ENCODE measurements around the gene CD38.

Gene CD38

GRCh38 chr4:15870079-15870478, 92.0 kb downstream of the CD38 start:
- FAIRE-seq, result no peak

GRCh38 chr4:15870921-15871664, 93.0 kb downstream of the CD38 start:
- FAIRE-seq, result no peak

- FAIRE-seq, result no peak
Observed at GRCh38 chr4:15873117-15873516, 95.0 kb downstream of the CD38 start.

- no peak for FAIRE-seq
Observed at GRCh38 chr4:15874671-15875070, 96.5 kb downstream of the CD38 start.

DNA sequence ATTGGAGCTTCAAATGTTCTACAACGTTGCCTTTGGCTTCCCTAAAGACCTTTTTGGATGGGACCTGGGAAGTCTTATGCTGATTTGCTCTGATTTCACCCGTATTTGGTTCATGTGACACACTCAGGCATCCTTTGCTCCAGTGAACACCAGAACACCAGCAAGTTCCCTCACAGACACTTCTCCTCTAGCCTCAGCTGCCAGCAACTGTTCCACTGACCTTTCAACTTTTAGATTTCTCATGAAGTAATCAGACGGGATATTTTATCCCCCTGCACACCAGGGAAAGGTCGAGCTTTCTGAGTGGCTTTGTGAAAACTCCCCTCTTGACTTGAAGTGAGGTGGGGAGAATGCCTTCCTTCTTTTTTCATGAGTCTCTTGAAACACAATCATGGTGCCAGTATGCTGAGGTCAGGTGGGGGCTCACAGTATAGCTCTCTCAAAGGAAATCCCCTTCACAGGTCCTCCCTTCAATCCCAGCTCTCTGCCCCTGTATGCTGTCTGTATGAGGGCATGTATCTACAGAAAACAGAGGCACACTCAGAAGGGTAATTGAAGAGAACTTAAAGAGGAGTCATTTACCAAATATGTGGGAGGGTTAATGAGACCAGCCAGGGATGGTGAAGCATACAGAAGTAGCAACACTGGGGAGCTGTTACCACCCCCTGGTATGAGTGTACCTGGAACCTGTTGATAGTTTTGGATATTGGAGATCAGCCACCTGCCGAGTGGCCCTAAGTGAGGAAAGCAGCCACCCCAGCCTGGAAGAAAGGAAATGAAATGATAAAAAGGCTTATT, 97.7 kb downstream of the CD38 start:
- FAIRE-seq, result no peak

GRCh38 chr4:15878011-15878410, 99.9 kb downstream of the CD38 start:
- no peak for FAIRE-seq

DNA sequence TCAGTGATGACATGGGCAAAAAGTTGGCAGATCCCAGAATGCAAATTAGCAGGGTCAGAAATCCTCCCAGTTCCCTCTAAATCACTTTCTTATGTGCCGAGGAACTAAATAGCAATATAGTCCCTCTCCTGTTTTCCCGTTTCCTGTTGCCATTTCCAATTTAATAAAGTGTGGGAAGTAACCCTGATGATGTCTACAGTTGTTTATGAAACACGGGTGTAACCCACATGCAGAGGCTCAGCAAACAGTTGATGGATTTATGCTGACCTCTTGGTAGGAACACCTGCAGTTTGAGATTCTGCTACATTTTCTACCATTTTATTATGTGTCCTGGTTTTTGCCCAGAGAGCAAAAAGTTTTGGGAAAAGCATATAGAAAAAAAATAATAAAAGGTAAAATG, 103.7 kb downstream of the CD38 start:
- no peak for FAIRE-seq

- no peak for FAIRE-seq
Observed at GRCh38 chr4:15882675-15883086, 104.6 kb downstream of the CD38 start.

DNA sequence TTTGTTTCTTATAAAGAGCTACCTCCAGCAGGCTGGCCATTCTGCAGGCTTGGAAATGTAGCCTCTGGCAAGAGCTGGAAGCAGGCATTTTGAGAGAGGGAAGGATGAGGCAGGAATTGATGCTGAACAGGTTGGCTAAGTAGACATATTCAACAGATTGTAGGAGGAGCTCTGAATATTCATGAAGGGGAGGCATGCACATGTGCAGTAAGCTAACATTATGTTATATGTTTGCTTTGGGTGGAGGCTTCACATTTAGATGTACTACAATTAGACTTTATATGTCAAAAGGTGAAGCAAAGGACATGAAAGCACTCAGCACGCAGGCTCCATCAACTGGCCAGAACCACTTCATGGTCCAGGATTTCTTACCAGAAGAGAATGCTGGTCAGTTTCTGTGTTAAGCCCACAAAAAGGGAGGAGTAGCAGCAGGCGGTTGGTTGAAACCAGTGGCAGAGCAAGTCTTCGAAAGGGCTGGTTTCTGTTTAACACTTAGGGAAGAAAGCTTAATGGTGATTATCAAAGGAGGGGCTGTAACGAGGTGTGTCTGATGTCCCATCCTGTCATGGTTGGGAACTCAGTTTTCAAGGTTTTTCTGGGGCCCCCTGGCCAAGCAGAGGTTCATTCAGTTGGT, 105.6 kb downstream of the CD38 start:
- no peak for FAIRE-seq

DNA sequence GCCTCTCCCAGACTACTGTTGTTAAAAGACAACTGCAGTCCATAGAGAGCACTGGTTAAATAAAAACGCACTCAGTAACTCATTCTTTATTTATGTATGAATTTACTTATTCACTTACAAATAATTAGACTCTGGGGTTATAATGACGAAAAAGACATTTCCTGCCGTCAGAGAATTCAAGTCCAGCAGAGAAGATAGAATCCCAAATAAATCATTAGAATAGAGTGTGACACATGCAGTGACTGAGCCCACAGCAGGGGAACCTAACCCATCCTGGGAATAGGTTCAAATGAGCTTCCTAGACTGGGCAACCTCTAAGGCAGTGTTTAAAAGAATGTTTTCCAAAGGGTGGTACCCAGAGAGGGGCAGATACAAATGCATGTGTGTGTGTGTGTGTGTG, 106.5 kb downstream of the CD38 start:
- FAIRE-seq, result no peak

- no peak for FAIRE-seq
Observed at GRCh38 chr4:15885422-15885821, 107.3 kb downstream of the CD38 start.

DNA sequence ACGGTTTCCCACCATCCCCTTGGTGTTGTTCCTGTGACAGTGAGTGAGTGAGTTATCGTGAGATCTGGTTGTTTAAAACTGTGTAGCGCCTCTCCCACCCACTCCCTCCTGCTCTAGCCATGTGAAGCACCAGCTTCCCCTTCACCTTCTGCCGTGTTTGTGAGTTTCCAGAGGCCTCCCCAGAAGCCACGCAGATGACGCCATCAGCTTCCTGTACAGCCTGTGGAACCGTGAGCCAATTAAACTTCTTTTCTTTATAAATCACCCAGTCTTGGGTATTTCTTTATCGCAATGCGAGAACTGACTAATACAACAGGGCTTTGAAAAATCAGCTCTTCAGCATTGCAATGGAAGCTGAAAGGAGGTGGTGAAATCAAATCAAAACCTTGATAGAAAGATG, 110.4 kb downstream of the CD38 start:
- FAIRE-seq, result no peak

DNA sequence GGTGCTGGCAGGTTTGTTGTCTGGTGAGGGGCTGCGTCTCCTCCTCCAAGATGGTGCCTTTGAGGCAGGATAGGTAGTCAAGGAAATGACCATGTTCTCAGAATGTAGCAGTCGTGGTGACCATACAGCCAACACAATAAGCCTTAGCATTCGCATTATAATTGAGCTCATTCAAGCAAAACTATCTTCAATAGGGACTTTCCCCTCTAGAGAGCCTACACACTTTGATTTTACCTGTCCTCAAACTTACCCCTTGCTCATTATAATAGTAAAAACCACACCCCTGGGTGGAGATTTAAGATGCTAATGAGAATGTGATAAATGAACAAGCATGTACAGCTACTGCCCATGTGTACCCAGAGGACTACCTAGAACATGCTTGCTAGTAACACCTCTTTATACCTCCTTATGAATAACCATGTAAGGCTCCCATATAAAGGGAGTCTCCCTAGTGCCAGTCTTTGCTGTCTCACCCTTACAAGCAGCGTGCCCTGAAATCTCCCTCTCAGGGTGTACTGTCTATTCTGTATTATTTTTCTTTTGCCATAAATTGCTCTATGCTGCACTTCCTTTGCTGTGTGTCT, 112.2 kb downstream of the CD38 start:
- FAIRE-seq, result no peak

GRCh38 chr4:15891312-15891711, 113.2 kb downstream of the CD38 start:
- no peak for FAIRE-seq

- no peak for FAIRE-seq
Observed at GRCh38 chr4:15893962-15894361, 115.8 kb downstream of the CD38 start.

- FAIRE-seq, result no peak
Observed at GRCh38 chr4:15894393-15894792, 116.3 kb downstream of the CD38 start.

- FAIRE-seq, result no peak
Observed at GRCh38 chr4:15894921-15895916, 117.1 kb downstream of the CD38 start.

- no peak for FAIRE-seq
Observed at GRCh38 chr4:15897577-15897976, 119.4 kb downstream of the CD38 start.

DNA sequence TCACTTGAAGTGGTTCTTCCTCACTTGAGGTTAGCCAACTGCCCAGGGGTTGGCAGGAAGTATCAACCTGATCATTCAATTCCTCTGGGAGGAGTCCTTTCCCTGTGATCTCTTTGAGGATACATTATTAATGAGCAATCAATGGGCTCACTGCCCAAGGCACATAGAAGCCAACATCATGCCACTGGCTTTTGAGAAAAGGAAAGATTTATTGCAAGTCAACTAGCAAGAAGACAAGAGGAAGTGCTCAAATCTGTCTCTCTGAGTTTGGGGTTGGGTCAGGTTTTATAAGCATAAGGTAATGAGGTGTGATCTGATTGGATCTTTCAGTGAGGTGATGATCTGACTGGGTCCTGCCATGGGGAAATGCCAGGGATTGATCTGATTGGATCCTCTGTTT, 120.8 kb downstream of the CD38 start:
- no peak for FAIRE-seq

GRCh38 chr4:15899511-15899910, 121.4 kb downstream of the CD38 start:
- FAIRE-seq, result no peak

GRCh38 chr4:15901007-15901406, 122.9 kb downstream of the CD38 start:
- FAIRE-seq, result no peak

DNA sequence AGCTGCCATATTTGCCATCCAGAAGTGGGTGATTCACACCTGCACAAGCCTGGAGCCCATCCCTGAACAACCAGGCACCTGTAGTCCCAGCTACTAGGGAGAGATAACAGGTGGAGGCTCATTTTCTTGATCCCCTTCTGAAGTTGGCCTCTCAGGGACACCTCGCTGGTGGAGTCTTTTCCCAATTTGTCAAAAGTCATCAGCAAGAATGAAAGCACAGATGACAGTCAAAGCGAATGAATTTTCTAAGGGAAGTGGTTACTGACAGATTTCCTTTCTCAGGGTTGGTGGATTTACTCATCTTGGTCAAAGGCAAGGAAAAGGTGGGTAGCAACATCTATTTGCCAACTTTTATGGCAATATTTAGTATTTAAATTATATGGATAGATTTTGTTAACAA, 123.9 kb downstream of the CD38 start:
- FAIRE-seq, result no peak
